DMS53 (cell line): ENCODE measurements around the gene RAB4B.
"Not testable (repeated sequence)": the region's sequence is repeated elsewhere in the genome, so short reads cannot be mapped to it uniquely, and the experiment has no call there.

Source experiments
- DNase-seq: peaks from one replicate; lab custom pipeline; 2025; lab: John Stamatoyannopoulos, UW

Gene RAB4B

GRCh38 chr19:40780582-40780981 lies 2.5 kb downstream of the RAB4B start:
- no peak for DNase-seq

GRCh38 chr19:40781140-40781539 lies 3.1 kb downstream of the RAB4B start:
- DNase-seq: no peak

- no peak for DNase-seq
These were observed 5.7 kb downstream of the RAB4B start for GRCh38 chr19:40783711-40784110.

GRCh38 chr19:40784146-40784545 lies 6.1 kb downstream of the RAB4B start:
- not testable (repeated sequence) for DNase-seq

- DNase-seq: no peak
These were observed 7.5 kb downstream of the RAB4B start for GRCh38 chr19:40785526-40785925.

GRCh38 chr19:40786060-40787037 lies 8.3 kb downstream of the RAB4B start:
- no peak for DNase-seq

GRCh38 chr19:40791349-40791748 lies 13.3 kb downstream of the RAB4B start:
- no peak for DNase-seq

- DNase-seq: no peak
These were observed 13.9 kb downstream of the RAB4B start for GRCh38 chr19:40791996-40792395.

GRCh38 chr19:40797166-40797962 lies 19.3 kb downstream of the RAB4B start:
- DNase-seq: no peak

- DNase-seq: peak; percentile 96
These were observed 20.1 kb downstream of the RAB4B start for GRCh38 chr19:40797963-40798682.

- peak; percentile 100 for DNase-seq
These were observed 20.9 kb downstream of the RAB4B start, which contains the start of gene EGLN2 for GRCh38 chr19:40798683-40799557. Gene EGLN2, plus strand, starts transcription at chr19:40799191. Its CDS starts 1,382 bp downstream, at chr19:40800573.

- peak; percentile 56 for DNase-seq
These were observed 21.7 kb downstream of the RAB4B start for GRCh38 chr19:40799558-40800338.

GRCh38 chr19:40800339-40800996 lies 22.4 kb downstream of the RAB4B start:
- no peak for DNase-seq

GRCh38 chr19:40800997-40801377 lies 22.9 kb downstream of the RAB4B start:
- no peak for DNase-seq

GRCh38 chr19:40801426-40802299 lies 23.6 kb downstream of the RAB4B start:
- no peak for DNase-seq

- DNase-seq: no peak
These were observed 24.5 kb downstream of the RAB4B start for GRCh38 chr19:40802300-40803169.

- no peak for DNase-seq
These were observed 25.3 kb downstream of the RAB4B start for GRCh38 chr19:40803170-40803856.
